Measurements from ENCODE around the gene SUPT3H. TPM values are rescaled to one million over a fixed set of nuclear protein-coding genes. Genes with fewer than 3 reads are reported as not detected.

Gene SUPT3H
- total RNA-seq, 3 donors from 2014 or later: 6.9 to 15.1 (median 13.6) TPM

GRCh38 chr6:45423111-45423823, 45.5 kb upstream of the SUPT3H start:
- DNase-seq (ENCODE audit: low spot score in 2 of 2): no peak
- peaks cover 0 to 13% of the 10 kb centered on the region in 2 donors for H3K4me1 ChIP-seq
- no peak for TF ChIP-seq CTCF (IDR thresholded peaks at IDR 0.05)
- TF ChIP-seq POLR2A (IDR thresholded peaks at IDR 0.05): no peak
- peak in 1 of 3 donors; percentile 16 for TF ChIP-seq POLR2AphosphoS5 (IDR thresholded peaks at IDR 0.05)
- H3K27me3 ChIP-seq: peaks cover 0 to 22% of the 10 kb centered on the region in 2 donors
- H3K4me3 ChIP-seq: peak overlapping the region; percentile 53 to 93 (median 76)
- intact Hi-C loops (cut with DNase I; ENCODE audit: low total_unique reads): loop anchor here (10.0 kb wide), 1 partner anchor 422 kb away; no protein-coding TSS in a partner anchor
- peak overlapping the region; percentile 84 to 96 for H3K27ac ChIP-seq
- no peaks in the 10 kb centered on the region for H3K36me3 ChIP-seq
- H3K9me3 ChIP-seq: no peaks in the 10 kb centered on the region

- Histone ChIP-seq H3K27me3 (peaks cover 0 to 22% of the 10 kb centered on the region in 2 donors), H3K4me3 (peak overlapping the region; percentile 53 to 93 (median 76)), H3K9me3 (no peaks in the 10 kb centered on the region), H3K36me3 (no peaks in the 10 kb centered on the region), H3K27ac (peak overlapping the region; percentile 84 to 96), H3K4me1 (peaks cover 0 to 13% of the 10 kb centered on the region in 2 donors)
- TF ChIP-seq CTCF (IDR thresholded peaks at IDR 0.05): no peak
- no peak for TF ChIP-seq POLR2A (IDR thresholded peaks at IDR 0.05)
- no peak for TF ChIP-seq POLR2AphosphoS5 (IDR thresholded peaks at IDR 0.05)
- intact Hi-C loops (cut with DNase I; ENCODE audit: low total_unique reads): loop anchor here (10.0 kb wide), 1 partner anchor 422 kb away; no protein-coding TSS in a partner anchor
- no peak for DNase-seq (ENCODE audit: low spot score in 2 of 2)
These were observed 44.9 kb upstream of the SUPT3H start for GRCh38 chr6:45422503-45423110.

- no peak for TF ChIP-seq POLR2A (IDR thresholded peaks at IDR 0.05)
- TF ChIP-seq CTCF (IDR thresholded peaks at IDR 0.05): no peak
- peak in 1 of 3 donors; percentile 41 for TF ChIP-seq POLR2AphosphoS5 (IDR thresholded peaks at IDR 0.05)
- H3K4me3 ChIP-seq: peak overlapping the region; percentile 53 to 93 (median 76)
- intact Hi-C loops (cut with DNase I; ENCODE audit: low total_unique reads): loop anchor here (10.0 kb wide), 1 partner anchor 423 kb away; no protein-coding TSS in a partner anchor
- no peaks in the 10 kb centered on the region for H3K36me3 ChIP-seq
- DNase-seq (ENCODE audit: low spot score in 2 of 2): no peak
- peaks cover 0 to 13% of the 10 kb centered on the region in 2 donors for H3K4me1 ChIP-seq
- peak overlapping the region; percentile 84 to 96 for H3K27ac ChIP-seq
- H3K9me3 ChIP-seq: no peaks in the 10 kb centered on the region
- H3K27me3 ChIP-seq: peaks cover 0 to 22% of the 10 kb centered on the region in 2 donors
These were observed 44.2 kb upstream of the SUPT3H start for GRCh38 chr6:45421709-45422502.

GRCh38 chr6:45420909-45421708, 43.4 kb upstream of the SUPT3H start:
- intact Hi-C loops (cut with DNase I; ENCODE audit: low total_unique reads): loop anchor here (10.0 kb wide), 1 partner anchor 424 kb away; no protein-coding TSS in a partner anchor
- Histone ChIP-seq H3K9me3 (no peaks in the 10 kb centered on the region), H3K4me1 (peaks cover 0 to 13% of the 10 kb centered on the region in 2 donors), H3K27ac (peak overlapping the region; percentile 72 to 96), H3K27me3 (peaks cover 0 to 22% of the 10 kb centered on the region in 2 donors), H3K4me3 (peak overlapping the region; percentile 53 to 93 (median 76)), H3K36me3 (no peaks in the 10 kb centered on the region)
- DNase-seq (ENCODE audit: low spot score in 2 of 2): no peak
- TF ChIP-seq CTCF (IDR thresholded peaks at IDR 0.05): no peak
- TF ChIP-seq POLR2A (IDR thresholded peaks at IDR 0.05): no peak
- TF ChIP-seq POLR2AphosphoS5 (IDR thresholded peaks at IDR 0.05): no peak

Data from breast epithelium (tissue), 4 donors.